NAMALWA (cell line): ENCODE data around the gene TCF12.

ENCODE experiments used
- DNase-seq: peaks from one replicate; pipeline ENCODE4 v3.0.0-alpha.2; 2015; ENCODE audit warnings: low spot score

TCF12 gene

DNA sequence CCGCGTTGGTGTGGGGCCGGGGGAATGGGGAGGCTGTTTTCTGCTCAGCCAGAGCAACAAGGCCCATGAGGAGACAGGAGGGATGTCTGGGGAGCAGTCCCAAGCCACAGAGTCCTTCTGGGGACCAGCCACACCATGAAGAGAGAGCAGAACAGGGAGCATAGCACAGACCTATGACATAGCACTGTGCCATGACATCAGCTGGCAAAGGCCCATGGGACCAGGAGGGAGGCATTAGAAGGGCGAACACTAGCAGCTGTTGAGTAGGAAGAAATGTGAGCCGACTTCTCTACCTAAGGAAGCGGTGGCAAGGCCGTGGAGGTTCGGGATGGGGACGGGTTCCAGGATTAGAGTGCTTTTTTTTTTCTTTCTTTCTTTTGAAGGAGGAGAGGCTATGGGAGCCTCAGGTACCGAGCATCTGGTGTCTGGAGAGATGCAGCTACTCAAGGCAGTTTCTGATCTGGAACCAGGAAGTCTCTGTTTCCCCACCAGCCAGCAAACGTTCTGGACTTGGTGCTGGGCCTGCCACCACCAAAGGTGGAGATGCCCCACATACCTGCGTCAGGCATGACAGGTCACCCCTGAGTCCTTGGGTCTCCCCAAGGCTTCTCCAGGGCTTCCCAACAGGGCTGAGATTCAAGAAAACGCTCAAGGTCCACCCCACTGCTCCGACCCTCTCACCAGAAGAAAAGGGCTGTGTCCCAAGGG, 380.6 kb downstream of the TCF12 start:
- no peak for DNase-seq

DNA sequence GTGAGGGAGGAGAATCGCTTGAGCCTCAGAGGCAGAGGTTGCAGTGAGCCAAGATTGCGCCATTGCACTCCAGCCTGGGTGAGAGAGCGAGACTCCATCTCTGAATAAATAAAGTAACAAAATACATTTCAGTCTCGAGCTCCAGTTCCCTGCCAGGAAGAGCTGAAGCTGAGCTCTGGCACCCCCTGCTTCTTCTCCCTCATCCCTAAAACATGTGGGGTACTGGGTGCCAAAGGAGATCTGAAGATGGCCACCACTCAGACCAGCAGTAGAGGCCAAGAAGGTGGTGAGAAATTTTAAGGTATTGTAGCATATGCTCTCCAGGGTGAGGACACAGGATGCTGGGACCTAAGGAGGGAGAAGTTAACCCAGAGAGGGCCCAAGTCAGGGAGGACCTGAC, 382.9 kb downstream of the TCF12 start:
- DNase-seq, result no peak

DNA sequence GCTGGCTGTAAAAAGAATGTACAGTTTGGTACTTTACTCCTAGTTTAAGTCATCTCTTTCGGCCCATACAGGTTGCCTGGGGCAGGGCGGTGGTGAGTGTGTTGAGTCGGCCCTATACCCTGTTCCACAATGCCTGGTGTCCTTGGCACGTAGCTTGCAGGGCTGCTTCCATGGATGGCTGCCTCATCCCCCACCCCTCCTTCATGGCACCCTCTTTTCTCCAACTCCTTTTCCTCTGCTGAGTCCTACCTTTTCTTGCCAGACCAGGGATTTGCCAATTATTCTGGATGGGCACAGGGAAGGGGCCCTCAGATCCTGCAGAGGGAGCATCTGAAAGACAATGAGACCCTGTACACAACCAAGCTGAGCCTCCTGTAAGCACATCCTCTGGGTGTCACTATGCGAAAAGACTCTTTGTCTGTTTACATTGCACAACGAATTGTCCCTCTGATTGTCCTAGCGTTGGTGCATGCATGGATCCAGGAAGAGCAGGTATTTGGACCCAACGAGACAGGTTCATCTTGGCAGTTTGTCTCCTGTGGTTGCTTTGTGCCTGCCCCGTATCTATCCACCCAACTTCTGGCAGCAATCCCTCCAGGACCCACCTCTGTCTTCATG, 384.3 kb downstream of the TCF12 start:
- DNase-seq, result no peak

DNA sequence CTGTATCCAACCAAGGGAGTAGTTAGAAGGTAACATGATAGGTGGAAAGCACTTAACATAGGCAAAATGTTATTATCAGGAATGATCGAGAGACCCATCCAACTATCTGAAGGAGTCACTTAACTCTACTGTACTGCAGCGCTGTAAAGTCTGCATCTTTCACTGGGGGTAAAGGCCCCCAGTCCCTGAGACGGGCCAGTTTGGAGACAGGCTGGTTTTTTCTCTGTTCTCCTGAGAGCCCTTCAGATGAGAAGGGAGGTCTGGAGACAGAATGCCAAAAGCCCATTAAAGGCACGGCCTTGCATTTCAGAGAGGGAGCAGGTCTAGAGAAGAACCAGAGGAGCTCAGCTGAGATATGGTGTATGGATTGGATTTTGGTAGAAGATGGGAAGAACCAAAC, 386.6 kb downstream of the TCF12 start:
- DNase-seq, result no peak

DNA sequence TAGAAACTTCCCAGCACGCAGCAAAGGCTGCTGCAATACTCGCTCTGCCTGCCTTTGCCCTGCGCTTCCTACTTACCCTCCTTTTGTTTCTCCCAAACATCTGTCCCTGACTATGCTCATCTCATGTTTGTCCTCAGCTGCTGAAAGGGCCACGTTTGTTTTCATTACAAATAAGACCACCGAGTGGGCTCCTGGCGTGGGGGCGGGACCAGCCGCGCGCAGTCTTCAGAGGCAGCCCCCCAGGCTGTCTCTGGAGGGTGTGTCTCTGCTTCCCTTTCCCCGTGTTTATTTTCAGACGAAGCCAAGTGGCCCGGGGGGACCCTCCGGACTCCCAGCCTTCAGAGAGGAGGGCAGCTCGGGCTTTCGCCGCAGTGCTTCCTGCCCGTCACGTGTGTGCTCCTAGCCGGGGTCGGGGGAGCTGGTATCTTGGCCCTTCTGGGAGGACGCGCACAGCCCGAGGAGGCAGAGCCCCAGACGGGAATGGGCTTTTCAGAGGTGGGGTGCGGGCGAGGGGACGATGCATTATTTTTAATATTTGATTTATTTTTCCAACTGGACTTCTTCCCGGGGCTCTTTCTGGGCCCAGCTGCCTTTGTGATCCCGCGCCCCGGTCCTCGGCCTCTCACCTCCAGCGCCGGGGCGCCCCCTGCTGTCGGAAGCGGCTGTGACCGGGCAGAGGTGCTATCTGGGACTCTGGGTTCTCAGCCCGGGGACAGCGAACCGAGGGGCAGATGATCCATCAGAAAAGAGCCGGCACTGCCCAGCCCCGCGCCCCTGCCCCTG, 387.9 kb downstream of the TCF12 start:
- DNase-seq, result peak; percentile 82

DNA sequence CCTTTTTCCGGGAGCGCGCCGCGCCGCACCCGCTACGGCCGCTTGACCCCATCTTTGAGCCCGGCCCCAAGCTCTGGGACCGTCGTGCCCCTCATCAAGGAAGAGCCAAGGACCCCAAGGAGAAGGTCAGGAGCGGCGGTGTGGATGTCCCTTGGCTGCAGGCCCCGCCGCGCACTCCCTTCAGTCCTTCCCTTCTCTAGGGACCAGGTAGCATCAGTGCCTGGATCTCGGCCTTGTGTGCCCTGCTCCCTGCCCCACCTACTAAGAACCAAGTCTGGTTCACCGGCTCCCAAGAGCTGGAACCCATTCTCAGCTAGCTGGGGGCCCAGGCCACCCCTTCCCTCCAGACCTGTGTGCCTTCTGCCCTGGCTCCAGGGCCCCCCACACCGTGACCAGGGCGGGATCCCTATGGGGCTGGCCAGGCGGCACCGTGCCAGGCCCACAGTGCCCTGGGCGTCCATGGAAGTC, 388.5 kb downstream of the TCF12 start:
- no peak for DNase-seq

DNA sequence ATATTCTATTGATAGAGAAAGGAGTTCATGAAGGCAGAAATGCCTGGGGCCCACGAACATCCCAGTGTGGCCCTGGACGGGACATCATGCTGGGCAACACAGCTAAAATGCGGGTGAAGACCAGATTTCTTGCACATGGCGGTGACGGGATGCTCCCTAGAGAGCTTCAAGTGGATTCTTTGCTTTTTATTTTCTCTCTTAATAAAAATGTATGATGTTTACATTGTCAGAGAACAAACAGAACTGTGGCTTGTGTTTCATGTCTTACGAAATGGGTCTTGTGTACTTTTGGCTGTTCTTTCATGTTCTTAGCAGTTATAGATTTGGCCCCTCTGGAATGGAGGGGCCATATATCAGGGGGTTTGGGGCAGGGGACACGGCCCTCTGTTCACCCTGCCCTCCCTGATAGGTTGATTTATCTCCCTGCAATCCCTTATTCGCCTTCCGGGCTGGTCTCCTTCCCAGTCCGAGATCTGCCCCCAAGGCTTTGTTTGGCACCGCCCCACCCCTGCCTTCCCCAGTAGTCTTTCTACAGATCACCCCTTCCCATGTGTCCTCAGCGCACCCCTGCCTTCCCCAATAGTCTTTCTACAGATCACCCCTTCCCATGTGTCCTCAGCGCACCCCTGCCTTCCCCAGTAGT, 389.2 kb downstream of the TCF12 start:
- no peak for DNase-seq

DNA sequence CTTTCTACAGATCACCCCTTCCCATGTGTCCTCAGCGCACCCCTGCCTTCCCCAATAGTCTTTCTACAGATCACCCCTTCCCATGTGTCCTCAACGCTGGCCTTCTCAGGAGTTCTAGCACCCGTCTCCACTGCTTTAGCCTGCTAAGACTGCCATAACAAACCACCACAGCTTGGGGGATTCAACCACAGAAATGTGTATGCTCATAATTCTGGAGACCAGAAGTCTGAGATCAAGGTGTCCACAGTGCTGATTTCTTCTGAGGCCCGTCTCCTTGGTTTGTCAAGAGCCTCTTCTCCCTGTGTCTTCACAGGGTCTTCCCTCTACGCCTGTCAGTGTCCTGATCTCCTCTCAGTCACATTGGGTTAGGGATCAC, 389.7 kb downstream of the TCF12 start:
- no peak for DNase-seq

DNA sequence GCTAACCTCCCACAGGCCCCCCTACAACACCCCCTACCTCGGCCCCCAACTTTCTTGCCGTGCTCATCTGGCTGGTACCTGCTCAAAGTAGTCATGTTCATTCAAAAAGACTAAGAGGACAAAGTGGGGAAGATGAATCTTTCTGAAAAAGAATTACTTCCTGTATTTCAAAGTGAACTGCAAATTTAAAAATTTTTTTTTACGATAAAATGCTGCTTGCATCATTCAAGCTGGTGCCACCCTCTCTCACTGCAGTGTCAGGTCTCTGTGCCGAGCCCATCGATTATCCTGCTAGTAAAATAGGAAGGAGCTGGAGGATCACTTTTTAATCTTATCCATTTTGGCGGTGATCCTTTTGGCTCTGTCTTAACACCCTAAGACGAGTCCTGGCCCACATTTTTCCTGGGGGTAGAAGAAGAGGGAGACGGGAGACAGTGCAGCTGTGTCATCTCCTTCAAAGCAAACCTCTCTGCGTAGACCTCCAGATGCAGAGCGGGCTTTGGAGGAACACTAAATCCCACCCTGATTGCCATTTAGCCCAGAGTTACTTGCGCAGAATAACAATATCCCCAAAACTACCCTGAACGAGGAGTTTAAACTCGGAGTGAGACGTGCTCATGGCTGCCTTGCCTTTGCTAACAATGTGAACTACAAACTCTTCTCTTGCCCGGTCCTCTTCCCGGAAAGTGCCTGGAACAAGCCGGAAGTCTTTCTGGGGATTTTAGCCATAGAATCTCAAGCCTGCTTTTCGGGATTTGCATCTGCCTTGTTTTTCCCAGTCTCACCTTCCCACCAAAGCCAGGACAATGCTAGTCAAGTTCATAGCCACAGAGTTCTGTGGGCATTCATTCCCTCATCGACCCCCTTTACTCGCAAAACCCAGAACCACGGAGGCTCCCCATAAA, 391.7 kb downstream of the TCF12 start:
- DNase-seq, result no peak

DNA sequence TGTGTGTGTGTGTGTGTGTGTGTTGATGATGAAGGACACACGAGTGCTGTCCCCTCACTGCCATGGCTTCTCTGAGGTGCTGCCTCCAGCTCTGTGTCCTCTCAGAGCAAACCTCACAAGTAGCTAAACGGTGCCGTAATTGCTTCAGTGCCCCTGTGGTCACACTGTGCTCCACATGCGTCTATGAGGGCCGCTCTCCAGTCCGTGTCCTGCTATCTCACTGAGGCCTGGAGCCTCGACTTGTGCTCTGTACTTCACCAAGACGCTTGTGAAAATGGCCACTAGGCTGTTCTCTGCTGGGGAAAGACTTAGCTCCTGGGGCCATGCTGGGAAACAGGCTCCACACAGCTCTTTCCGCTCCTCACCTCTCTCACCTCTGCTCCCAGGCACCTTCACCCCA, 392.4 kb downstream of the TCF12 start:
- no peak for DNase-seq

DNA sequence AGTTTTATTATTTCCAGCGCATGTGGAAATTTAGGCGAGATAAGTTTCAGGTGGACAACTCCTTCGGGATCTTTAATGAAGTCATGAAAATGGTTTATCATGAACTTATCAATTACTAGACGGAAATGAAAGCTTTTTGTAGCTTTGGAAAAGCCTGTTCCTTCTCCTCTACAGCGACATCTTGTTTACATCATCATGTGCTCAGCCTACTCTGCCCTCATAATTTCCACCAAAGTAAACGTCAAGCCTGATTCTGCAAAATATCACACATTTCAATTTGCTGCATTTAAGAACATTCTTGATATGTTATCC, 393.5 kb downstream of the TCF12 start:
- no peak for DNase-seq

DNA sequence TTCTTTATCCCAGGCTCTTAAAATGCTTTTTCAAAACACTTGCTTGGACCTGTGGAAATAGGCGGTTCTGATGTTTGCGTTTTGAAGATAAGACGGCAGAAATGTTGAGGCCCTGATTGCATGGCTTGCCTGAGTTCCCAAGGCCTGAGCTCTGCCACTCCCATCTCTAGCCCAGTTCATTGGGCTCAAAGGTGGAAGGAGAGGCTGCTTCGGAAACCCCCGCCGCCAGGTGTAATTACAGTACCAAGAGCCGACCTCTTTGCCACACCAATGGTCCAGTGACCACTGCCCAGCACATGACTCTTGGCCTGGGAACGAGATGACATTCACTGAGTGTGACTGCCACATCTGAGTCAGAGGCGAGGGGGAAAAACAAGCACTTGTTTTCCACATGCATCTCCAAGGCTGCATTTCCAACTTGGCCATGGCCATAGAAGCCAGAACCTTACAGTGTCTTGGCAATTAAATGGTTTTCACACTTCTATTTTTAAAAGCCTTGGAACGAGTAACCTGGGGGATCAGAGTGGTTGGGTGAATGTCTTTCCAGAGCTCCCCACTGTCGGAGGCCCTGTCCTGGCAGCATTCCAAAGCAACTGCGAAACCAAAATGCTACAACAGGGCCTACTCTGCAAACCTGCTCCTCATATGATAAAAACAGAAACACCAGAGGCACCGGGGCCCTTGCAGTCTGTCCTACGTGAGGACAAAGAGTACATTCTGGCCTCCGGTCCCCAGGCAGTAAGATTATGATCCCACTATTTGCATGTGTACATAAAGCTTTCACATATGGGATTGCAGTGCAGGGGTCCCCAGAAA, 394.1 kb downstream of the TCF12 start:
- DNase-seq, result no peak

DNA sequence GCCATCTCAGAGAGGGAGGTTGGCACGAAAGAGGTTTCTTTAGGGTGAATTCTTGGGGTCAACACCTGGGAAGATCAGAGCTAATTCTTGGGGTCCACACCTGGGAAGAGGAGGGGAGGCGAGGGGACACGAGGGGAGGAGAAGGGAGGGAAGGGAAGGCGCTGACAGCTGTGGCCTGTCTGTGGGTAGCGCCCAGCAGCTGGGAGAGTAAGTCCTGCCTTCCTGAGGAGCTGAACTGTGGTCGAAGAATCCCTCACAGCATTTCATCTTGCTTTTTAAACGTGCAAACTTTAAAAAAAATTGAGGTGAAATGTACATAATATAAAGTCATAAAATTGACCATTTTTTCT, 394.7 kb downstream of the TCF12 start:
- DNase-seq, result no peak

DNA sequence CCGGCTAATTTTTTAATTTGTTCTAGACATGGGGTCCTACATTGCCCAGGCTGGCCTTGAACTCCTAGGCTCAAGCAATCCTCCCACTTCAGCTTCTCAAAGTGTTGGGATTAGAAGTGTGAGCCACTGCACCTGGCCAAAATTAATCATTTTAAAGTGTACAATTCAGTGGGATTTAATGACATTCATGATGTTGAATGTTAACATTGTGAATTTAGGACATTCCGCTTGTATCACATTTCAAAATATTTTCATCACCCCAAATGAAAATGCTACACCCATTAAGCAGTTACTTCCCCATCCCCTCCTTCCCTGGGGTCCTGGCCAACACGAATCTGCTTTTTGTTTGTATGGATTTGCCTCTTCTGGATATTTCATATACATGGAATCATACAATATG, 395.8 kb downstream of the TCF12 start:
- no peak for DNase-seq

DNA sequence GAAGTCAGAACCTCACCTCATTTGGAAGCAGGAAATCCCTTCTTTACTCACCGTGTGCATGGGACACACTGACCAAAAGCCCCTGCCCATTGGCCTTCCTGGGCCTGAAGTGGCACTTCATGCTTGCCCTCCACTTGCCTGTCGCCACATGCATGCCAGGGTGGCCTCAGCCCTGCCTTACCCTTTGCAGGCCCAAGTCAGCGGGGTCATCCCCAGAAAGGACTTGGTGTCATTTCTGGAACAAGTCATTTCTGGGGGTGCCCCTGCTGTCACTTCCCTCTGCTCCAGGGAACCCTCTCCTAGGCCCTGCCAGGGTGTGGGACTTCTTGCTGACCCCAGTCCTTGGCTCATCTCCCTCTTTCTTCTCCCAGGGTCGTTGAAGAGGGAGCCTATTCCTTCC, 398.0 kb downstream of the TCF12 start:
- DNase-seq, result no peak

DNA sequence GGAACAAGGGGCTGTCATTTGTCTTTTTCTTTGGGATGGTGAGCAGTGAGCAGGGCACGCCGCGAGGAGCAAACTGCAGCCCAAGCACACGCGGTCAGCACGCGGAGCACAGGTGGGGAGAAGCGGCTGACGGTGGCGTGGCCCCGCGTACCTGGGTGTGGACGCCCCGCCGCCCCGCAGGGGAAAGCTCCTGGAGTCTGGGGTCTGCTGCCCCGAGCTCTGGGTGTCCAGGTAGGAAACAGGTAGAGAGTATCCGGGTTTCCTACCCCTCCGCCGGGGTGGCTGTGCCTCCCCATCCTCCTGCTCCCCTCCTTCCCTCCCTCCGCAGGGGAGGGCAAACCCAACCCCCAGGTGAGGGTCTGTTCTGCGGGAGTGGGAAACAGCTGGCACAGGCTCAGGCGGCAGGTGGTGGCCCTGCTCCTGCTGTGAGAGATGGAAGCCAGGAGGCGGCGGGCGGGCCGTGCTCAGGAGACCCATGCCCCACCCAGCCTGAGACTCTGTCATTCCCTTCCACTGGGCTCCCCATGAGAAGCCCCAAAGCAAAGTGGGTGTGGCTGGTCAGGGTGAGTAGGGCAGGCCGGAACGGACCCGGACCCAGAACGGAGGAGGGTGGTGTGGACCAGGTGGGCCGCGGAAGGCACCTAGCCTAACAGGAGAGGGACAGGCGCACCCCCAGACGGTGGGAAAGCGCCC, 400.9 kb downstream of the TCF12 start:
- no peak for DNase-seq

DNA sequence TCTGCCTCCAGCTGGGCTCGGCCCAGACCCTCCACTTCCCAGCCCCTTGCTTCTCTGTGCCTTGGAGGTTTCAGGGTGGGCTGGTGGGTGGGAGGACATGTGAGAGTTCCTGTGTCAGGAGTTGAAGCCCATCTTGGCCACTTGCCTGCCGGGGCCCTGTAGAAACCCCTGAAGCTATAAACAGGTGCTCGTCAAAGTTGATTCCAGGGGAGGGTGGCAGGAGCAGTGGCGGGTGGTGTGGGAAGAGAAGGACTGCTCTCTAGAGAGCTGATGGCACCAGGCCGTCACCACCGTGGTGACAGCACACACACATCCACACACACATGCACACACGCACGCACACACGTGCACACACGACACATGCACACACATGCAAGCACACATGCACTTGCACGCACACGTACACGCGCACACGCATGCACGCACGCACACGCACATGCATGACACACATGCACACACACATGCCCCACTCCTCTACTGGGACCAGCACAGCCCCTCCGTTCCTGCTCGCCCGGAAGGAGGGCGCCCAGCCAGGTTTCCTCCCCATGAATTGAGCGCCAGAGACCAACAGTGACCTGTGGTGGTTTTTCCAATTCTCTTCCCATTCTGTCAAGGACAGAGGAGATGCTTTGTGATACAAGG, 401.6 kb downstream of the TCF12 start:
- no peak for DNase-seq

DNA sequence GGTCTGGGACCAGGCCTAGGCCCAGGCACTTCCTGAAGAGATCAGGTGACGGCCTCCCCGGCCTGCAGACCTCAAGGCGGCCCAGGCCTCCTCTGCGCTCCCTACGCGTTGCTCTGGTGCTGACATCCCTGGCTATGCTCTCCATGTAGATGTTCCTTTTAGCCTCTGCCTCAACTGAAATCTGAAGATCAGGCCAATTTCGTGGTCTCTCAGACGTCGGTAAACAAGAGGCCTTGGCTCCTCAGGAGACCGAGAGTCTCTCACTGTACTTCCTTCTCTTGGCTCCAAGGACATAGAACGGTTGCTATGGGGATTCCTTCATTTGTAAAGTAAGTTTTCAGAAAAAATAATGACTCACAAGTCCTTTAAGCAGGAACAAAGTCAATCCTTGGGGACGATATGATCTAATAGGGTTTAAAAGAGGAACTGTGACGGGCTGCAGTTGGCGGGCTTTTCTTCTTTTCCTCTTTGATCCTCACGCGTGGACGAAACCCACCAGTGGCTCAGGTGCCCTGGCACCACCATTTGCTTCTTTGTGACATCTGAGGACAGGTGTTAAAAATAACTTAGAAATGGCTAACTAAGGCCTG, 402.3 kb downstream of the TCF12 start:
- no peak for DNase-seq

DNA sequence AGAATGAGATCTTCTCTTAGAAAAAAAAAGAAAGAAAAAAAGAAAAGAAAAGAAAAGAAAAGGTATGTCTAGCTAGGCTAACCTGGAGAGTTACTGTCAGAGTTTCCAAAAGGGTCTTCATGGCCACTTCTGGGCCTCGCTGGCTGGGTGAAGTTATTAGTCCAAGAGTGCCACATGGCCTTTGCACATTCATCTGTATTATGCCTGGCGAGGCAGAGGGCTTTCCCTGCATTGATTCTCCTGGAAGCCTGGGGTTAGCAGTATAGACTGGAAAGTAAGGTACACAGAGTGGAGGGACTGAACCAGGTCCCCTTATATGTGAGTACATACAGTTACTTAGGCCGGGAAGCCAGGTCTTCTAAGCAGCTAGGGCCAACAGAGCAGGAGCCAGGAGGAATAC, 403.0 kb downstream of the TCF12 start:
- DNase-seq, result no peak
